Tibial artery (tissue), 4 donors: ENCODE results near the gene ZNF274.
"Not testable (repeated sequence)": the region's sequence is repeated elsewhere in the genome, so short reads cannot be mapped to it uniquely, and the experiment has no call there.

Experiments
- DNase-seq, 2 donors: peaks; one replicate each; pipeline ENCODE4 v3.0.0-alpha.2; 2019
- H3K27ac ChIP-seq, 2 donors: fragments of 200-600 bp; sonication (generic) in 1 of 2; 1 replicate in 1 of 2; 2 replicates in 1 of 2; pipeline ENCODE4 v1.5.1; 2018 to 2019; ENCODE audit warnings: mild to moderate bottlenecking in 1 of 2
- H3K27me3 ChIP-seq, 2 donors: fragments of 200-600 bp; sonication (generic) in 1 of 2; one replicate each; pipeline versions ENCODE4 v1.5.1 to v1.6.0; 2016 to 2019
- H3K36me3 ChIP-seq, 3 donors: fragments of 200-600 bp; sonication (generic) in 2 of 3; one replicate each; pipeline ENCODE4 v1.5.1; 2016 to 2019; ENCODE audit warnings: mild to moderate bottlenecking in 2 of 3
- H3K4me1 ChIP-seq, 4 donors: fragments of 200-600 bp; sonication (generic) in 2 of 4; 1 replicate in 3 of 4; 2 replicates in 1 of 4; pipeline ENCODE4 v1.5.1; 2016 to 2019
- H3K4me3 ChIP-seq, 2 donors: fragments of 200-600 bp; sonication (generic) in 1 of 2; 1 replicate in 1 of 2; 2 replicates in 1 of 2; pipeline ENCODE4 v1.5.1; 2018 to 2019; ENCODE audit warnings: mild to moderate bottlenecking in 2 of 2
- H3K9me3 ChIP-seq, 3 donors: fragments of 200-600 bp; sonication (generic) in 1 of 3; one replicate each; pipeline ENCODE4 v1.5.1; 2016 to 2019
- intact Hi-C: fragments of 100-400 bp; cut with DNase I; formaldehyde crosslinking; loops from one replicate; pipeline ENCODE4 v1.15.0; 2023; ENCODE audit warnings: low total_unique reads
- TF ChIP-seq, protein P1 (sequence below), 2 experiments: fragments of 200-600 bp in 1 of 2; fragments of 450-650 bp in 1 of 2; IDR thresholded peaks; one replicate each; pipeline ENCODE4 v1.5.1; 2017 to 2019; ENCODE audit warnings: antibody characterized with exemption in 2 of 2, mild to moderate bottlenecking in 1 of 2, moderate library complexity in 1 of 2

Gene ZNF274

DNA sequence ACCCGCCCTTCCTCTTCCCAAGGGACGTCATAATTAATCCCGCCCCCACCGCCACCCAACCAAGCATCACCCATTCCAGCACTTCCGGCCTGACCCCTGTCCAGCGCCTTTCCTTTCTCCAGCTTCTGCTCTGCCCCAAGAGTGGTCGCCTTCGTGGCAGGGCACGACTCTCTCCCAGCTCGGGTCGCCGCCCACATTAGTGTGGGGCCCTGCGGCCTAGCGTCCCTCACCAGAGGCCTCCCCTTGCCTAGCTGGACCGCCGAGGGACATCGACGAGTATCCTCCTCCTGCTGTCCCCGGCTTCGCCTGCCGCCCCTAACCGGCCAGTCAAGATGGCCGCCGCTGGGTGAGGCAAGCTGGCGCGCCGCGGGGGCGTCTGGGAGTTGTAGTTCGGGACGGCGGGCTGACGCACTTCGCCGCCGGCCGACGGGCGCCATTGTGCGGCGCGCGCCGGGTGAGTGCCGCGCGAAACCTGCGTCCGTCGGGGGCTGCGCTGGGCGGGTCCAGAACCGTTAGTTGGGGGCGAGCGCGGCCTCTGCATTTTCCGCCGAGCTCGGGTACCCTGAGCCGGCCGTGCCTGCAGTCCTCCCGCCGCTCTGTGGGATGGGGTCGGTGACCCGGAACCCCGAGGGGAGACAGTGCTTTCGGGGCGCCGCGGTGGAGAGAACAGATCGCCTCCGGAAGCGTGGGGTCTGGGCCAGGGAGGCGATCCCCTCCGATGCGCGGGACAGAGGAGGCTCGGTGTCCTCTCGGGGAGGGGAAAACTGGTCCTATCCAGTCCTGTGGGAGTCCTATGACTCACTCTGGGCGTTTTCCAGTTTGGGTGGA is at the start of gene ZNF274:
Gene ZNF274, plus strand, starts transcription at position 73 of the 828 bp plus-strand sequence. CDS start 905 bp downstream, outside the sequence.
- intact Hi-C loops, result loop anchor here (5.0 to 10.0 kb wide), 2 partner anchors 92 to 119 kb away; partner anchors contain the start of gene ZNF8
- Histone ChIP-seq H3K9me3 (peaks cover 30 to 100% (median 95%) of the 10 kb centered on the region in 3 donors), H3K36me3 (peaks cover 51 to 88% (median 76%) of the 10 kb centered on the region in 3 donors)

DNA sequence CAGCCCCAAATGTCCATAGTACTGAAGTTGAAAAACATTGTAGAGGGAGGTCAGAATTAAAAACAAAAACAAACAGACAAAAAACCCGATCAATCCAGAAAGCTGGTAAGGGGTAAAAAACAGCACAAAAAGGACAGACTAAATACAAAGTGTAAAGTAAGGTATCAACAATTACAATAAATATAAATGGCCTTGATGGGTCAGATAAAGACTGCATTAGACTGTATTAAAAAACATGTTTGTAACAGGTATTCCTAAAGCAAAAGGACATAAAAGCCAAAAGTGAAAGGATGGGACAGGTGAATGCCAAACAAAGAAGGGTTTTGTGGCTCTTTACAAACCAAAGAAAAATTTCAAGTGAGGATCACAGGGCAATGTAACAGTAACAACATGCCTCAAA is 48.6 kb upstream of the ZNF274 start:
- Histone ChIP-seq H3K4me3 (no peak overlapping the region), H3K27me3 (no peaks in the 10 kb centered on the region), H3K9me3 (peaks cover 29 to 100% (median 97%) of the 10 kb centered on the region in 3 donors), H3K36me3 (peaks cover 100% of the 10 kb centered on the region in 3 donors), H3K4me1 (no peaks in the 10 kb centered on the region), H3K27ac (no peak overlapping the region)
- TF ChIP-seq, protein P1, sequence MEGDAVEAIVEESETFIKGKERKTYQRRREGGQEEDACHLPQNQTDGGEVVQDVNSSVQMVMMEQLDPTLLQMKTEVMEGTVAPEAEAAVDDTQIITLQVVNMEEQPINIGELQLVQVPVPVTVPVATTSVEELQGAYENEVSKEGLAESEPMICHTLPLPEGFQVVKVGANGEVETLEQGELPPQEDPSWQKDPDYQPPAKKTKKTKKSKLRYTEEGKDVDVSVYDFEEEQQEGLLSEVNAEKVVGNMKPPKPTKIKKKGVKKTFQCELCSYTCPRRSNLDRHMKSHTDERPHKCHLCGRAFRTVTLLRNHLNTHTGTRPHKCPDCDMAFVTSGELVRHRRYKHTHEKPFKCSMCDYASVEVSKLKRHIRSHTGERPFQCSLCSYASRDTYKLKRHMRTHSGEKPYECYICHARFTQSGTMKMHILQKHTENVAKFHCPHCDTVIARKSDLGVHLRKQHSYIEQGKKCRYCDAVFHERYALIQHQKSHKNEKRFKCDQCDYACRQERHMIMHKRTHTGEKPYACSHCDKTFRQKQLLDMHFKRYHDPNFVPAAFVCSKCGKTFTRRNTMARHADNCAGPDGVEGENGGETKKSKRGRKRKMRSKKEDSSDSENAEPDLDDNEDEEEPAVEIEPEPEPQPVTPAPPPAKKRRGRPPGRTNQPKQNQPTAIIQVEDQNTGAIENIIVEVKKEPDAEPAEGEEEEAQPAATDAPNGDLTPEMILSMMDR (IDR thresholded peaks at IDR 0.05), result no peak
- no peak for DNase-seq
- intact Hi-C loops, result no loop called here

More for the DNA sequence above, at the start of gene ZNF274:
- peaks cover 0 to 8% (median 4%) of the 10 kb centered on the region in 4 donors for H3K4me1 ChIP-seq
- TF ChIP-seq, protein P1 (IDR thresholded peaks at IDR 0.05), result no peak
- peak; percentile 87 to 94 for DNase-seq
- H3K4me3 ChIP-seq, result peak within 1 kb of the TSS; percentile 71 to 88
- H3K27me3 ChIP-seq, result no peaks in the 10 kb centered on the region
- H3K27ac ChIP-seq, result peak within 1 kb of the TSS; percentile 92 to 98

GRCh38 chr19:58145849-58146248 is 37.0 kb upstream of the ZNF274 start:
- peaks cover 30 to 55% (median 48%) of the 10 kb centered on the region in 3 donors for H3K36me3 ChIP-seq
- H3K27me3 ChIP-seq, result no peaks in the 10 kb centered on the region
- DNase-seq, result no peak
- H3K27ac ChIP-seq, result no peak overlapping the region
- no peak overlapping the region for H3K4me3 ChIP-seq
- intact Hi-C loops, result no loop called here
- TF ChIP-seq, protein P1 (IDR thresholded peaks at IDR 0.05), result no peak
- H3K4me1 ChIP-seq, result peaks cover 0 to 19% (median 9%) of the 10 kb centered on the region in 4 donors
- peaks cover 3 to 69% (median 51%) of the 10 kb centered on the region in 3 donors for H3K9me3 ChIP-seq

DNA sequence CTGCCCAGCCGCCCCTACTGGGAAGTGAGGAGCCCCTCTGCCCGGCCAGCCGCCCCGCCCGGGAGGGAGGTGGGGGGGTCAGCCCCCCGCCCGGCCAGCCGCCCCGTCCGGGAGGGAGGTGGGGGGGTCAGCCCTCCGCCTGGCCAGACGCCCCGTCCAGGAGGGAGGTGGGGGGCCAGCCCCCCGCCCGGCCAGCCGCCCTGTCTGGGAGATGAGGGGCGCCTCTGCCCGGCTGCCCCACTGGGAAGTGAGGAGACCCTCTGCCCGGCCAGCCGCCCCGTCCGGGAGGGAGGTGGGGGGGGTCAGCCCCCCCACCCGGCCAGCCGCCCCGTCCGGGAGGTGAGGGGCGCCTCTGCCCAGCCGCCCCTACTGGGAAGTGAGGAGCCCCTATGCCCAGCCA is 35.4 kb upstream of the ZNF274 start:
- intact Hi-C loops, H3K4me3 ChIP-seq, H3K27me3 ChIP-seq, DNase-seq, H3K27ac ChIP-seq: not testable (repeated sequence)
- H3K9me3 ChIP-seq, result peaks cover 3 to 53% (median 35%) of the 10 kb centered on the region in 3 donors
- peaks cover 14 to 39% (median 32%) of the 10 kb centered on the region in 3 donors for H3K36me3 ChIP-seq
- H3K4me1 ChIP-seq, result peaks cover 0 to 36% (median 13%) of the 10 kb centered on the region in 4 donors

DNA sequence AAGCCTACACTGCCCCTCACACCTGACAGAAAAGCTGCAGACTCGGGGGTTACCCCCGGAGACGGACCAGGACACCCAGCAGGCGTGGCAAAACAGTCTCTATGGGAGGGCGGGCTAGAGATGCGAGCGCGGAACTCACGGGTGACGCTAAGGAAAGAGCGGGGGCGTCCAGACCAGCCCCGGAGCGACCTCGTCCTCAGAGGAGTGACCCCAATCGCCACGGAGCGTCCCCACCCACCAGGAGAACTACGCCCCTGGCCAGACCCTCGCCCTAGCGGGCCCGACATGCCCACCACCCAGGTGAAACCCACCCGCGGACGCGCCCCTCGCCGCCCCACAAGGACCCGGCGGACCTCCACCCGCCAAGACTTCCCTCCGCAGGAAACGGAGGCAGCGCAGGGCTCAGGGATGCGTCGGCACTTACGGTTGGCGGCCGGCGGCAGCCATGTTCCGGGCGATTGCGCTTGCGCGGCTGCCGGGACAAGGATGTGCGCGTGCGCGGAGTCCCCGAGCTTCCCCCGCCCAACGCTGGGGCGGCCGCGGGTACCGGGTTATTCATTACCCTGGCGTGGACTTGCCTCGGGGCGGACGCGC is 32.4 kb upstream of the ZNF274 start, which contains the start of gene ZNF329:
Gene ZNF329, minus strand, starts transcription at position 462 of the 594 bp plus-strand sequence. CDS start 21,286 bp downstream, outside the sequence.
- TF ChIP-seq, protein P1 (IDR thresholded peaks at IDR 0.05), result peak in 1 of 2 experiments; percentile 23
- Histone ChIP-seq H3K27me3 (no peaks in the 10 kb centered on the region), H3K27ac (peak within 1 kb of the TSS; percentile 79 to 94), H3K9me3 (peaks cover 0 to 25% (median 8%) of the 10 kb centered on the region in 3 donors), H3K4me1 (peaks cover 0 to 58% (median 33%) of the 10 kb centered on the region in 4 donors), H3K4me3 (peak within 1 kb of the TSS; percentile 69 to 99), H3K36me3 (peaks cover 4 to 13% (median 10%) of the 10 kb centered on the region in 3 donors)
- DNase-seq, result peak; percentile 75 to 89
- intact Hi-C loops, result loop anchor here (10.0 kb wide), 1 partner anchor 576 kb away; the partner anchor contains the start of gene ZNF416
